ENCODE measurements around the gene SPATA18.

The SPATA18 gene

GRCh38 chr4:52058275-52058674 lies 7.2 kb downstream of the SPATA18 start:
- no peak for TF ChIP-seq CTCF (IDR thresholded peaks at IDR 0.05; ENCODE audit: extremely low read depth, insufficient read depth, missing control alignments)
- in situ Hi-C loops (cut with MboI; ENCODE audit: low pct_unique_long_range_greater_than_20kb, low sequenced_read_pairs, unreplicated experiment) = no loop called here
- DNase-seq (ENCODE audit: low spot score) = no peak

GRCh38 chr4:52059372-52059771 lies 8.3 kb downstream of the SPATA18 start:
- no peak for TF ChIP-seq CTCF (IDR thresholded peaks at IDR 0.05; ENCODE audit: extremely low read depth, insufficient read depth, missing control alignments)
- in situ Hi-C loops (cut with MboI; ENCODE audit: low pct_unique_long_range_greater_than_20kb, low sequenced_read_pairs, unreplicated experiment) = no loop called here
- DNase-seq (ENCODE audit: low spot score) = no peak

GRCh38 chr4:52069571-52069970 lies 18.5 kb downstream of the SPATA18 start:
- TF ChIP-seq CTCF (IDR thresholded peaks at IDR 0.05; ENCODE audit: extremely low read depth, insufficient read depth, missing control alignments) = no peak
- in situ Hi-C loops (cut with MboI; ENCODE audit: low pct_unique_long_range_greater_than_20kb, low sequenced_read_pairs, unreplicated experiment) = no loop called here
- no peak for DNase-seq (ENCODE audit: low spot score)

GRCh38 chr4:52071791-52072546 lies 20.9 kb downstream of the SPATA18 start:
- TF ChIP-seq CTCF (IDR thresholded peaks at IDR 0.05; ENCODE audit: extremely low read depth, insufficient read depth, missing control alignments) = no peak
- in situ Hi-C loops (cut with MboI; ENCODE audit: low pct_unique_long_range_greater_than_20kb, low sequenced_read_pairs, unreplicated experiment) = no loop called here

DNA sequence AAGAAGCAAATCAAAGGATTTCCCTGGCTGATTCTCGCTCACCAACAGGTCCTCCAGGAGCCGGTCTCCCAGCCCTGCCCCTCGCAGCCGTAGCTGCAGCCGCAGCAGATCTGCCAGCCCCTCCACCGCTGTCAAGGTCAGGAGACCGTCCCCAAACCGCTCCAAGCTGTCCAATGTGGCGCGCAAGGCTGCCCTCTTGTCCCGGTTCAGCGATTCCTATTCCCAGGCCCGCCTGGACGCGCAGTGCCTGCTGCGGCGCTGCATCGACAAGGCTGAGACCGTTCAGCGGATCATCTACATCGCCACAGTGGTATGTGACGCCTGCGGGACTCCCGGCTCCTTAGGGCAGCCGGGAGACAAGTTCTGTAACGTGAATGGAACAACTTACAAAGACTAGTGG lies 25.6 kb downstream of the SPATA18 start:
- TF ChIP-seq CTCF (IDR thresholded peaks at IDR 0.05; ENCODE audit: extremely low read depth, insufficient read depth, missing control alignments) = no peak
- no peak for DNase-seq (ENCODE audit: low spot score)
- in situ Hi-C loops (cut with MboI; ENCODE audit: low pct_unique_long_range_greater_than_20kb, low sequenced_read_pairs, unreplicated experiment) = no loop called here

More at GRCh38 chr4:52071791-52072546, 20.9 kb downstream of the SPATA18 start:
- DNase-seq (ENCODE audit: low spot score) = no peak

DNA sequence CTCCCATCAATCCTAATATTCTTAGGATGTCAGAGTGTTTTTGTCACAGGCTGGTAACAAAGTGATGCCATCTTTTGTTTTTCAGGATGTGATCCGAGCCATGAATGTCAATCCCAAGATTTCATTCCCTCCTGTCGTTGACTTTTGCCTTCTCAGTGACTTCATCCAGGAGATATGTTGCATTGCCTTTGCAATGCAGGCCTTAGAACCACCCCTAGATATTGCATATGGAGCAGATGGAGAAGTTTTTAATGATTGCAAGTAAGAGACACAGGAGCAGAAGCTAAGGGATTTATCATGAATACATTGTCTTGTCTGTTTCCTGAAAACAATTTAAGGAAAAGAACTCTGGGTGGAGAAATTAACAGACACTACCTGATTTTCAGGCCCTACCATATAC lies 28.6 kb downstream of the SPATA18 start:
- TF ChIP-seq CTCF (IDR thresholded peaks at IDR 0.05; ENCODE audit: extremely low read depth, insufficient read depth, missing control alignments) = no peak
- in situ Hi-C loops (cut with MboI; ENCODE audit: low pct_unique_long_range_greater_than_20kb, low sequenced_read_pairs, unreplicated experiment) = no loop called here
- DNase-seq (ENCODE audit: low spot score) = no peak
